DLD1 (cell line): ENCODE data around the gene LGI4.
"Not testable (repeated sequence)": the region's sequence is repeated elsewhere in the genome, so short reads cannot be mapped to it uniquely, and the experiment has no call there.

ENCODE experiments used
- in situ Hi-C: cut with HindIII; loops from 2 replicates; pipeline ENCODE4 v1.10.0; 2017; ENCODE audit warnings: low sequenced_read_pairs

LGI4 gene

GRCh38 chr19:35142606-35143230, 7.9 kb upstream of the LGI4 start:
- in situ Hi-C loops: no loop called here

GRCh38 chr19:35141837-35142605, 7.2 kb upstream of the LGI4 start:
- in situ Hi-C loops: no loop called here

GRCh38 chr19:35140962-35141836, 6.3 kb upstream of the LGI4 start:
- in situ Hi-C loops: no loop called here

- in situ Hi-C loops: no loop called here
Observed at GRCh38 chr19:35140207-35140961, 5.5 kb upstream of the LGI4 start.

- in situ Hi-C loops: no loop called here
Observed at GRCh38 chr19:35138305-35138892, 3.5 kb upstream of the LGI4 start, which contains the start of gene FXYD1. TSS of gene FXYD1 (plus strand) at chr19:35138824. CDS start at chr19:35140080, 1,256 bp downstream.

- in situ Hi-C loops: no loop called here
Observed at GRCh38 chr19:35136977-35137702, 2.3 kb upstream of the LGI4 start.

GRCh38 chr19:35136231-35136630, 1.4 kb upstream of the LGI4 start:
- in situ Hi-C loops: no loop called here

- in situ Hi-C loops: no loop called here
Observed at GRCh38 chr19:35135389-35135909, 590 bp upstream of the LGI4 start.

GRCh38 chr19:35133826-35134225, 1.0 kb downstream of the LGI4 start:
- in situ Hi-C loops: no loop called here

- in situ Hi-C loops: no loop called here
Observed at GRCh38 chr19:35132254-35132653, 2.6 kb downstream of the LGI4 start.

GRCh38 chr19:35130761-35131720, 3.8 kb downstream of the LGI4 start:
- in situ Hi-C loops: no loop called here

- in situ Hi-C loops: not testable (repeated sequence)
Observed at GRCh38 chr19:35129724-35130274, 5.1 kb downstream of the LGI4 start.

GRCh38 chr19:35128398-35129057, 6.3 kb downstream of the LGI4 start:
- in situ Hi-C loops: no loop called here

- in situ Hi-C loops: no loop called here
Observed at GRCh38 chr19:35127871-35128270, 7.0 kb downstream of the LGI4 start.

- in situ Hi-C loops: no loop called here
Observed at GRCh38 chr19:35126624-35126959, 8.3 kb downstream of the LGI4 start.

- in situ Hi-C loops: no loop called here
Observed at GRCh38 chr19:35125749-35126623, 8.9 kb downstream of the LGI4 start.

- in situ Hi-C loops: no loop called here
Observed at GRCh38 chr19:35125270-35125717, 9.6 kb downstream of the LGI4 start.
